ENCODE data around the gene RABEP2. TPM values are rescaled to one million over a fixed set of nuclear protein-coding genes. Genes with fewer than 3 reads are reported as not detected.

Gene RABEP2
- total RNA-seq, 1 donor from 2014 or later: 34.9 TPM

- H3K9me3 Mint-ChIP-seq (ENCODE audit: low read depth): no peaks in the 10 kb centered on the region
- H3K36me3 Mint-ChIP-seq (ENCODE audit: insufficient read depth): no peaks in the 10 kb centered on the region
- TF ChIP-seq, protein P1, sequence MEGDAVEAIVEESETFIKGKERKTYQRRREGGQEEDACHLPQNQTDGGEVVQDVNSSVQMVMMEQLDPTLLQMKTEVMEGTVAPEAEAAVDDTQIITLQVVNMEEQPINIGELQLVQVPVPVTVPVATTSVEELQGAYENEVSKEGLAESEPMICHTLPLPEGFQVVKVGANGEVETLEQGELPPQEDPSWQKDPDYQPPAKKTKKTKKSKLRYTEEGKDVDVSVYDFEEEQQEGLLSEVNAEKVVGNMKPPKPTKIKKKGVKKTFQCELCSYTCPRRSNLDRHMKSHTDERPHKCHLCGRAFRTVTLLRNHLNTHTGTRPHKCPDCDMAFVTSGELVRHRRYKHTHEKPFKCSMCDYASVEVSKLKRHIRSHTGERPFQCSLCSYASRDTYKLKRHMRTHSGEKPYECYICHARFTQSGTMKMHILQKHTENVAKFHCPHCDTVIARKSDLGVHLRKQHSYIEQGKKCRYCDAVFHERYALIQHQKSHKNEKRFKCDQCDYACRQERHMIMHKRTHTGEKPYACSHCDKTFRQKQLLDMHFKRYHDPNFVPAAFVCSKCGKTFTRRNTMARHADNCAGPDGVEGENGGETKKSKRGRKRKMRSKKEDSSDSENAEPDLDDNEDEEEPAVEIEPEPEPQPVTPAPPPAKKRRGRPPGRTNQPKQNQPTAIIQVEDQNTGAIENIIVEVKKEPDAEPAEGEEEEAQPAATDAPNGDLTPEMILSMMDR (IDR thresholded peaks at IDR 0.05; ENCODE audit: unreplicated experiment): no peak
- DNase-seq (ENCODE audit: low spot score, unreplicated experiment): no peak
- H3K4me1 Mint-ChIP-seq (ENCODE audit: low read depth): no peaks in the 10 kb centered on the region
- no peak overlapping the region for H3K27ac Mint-ChIP-seq
- H3K27me3 Mint-ChIP-seq: no peaks in the 10 kb centered on the region
- H3K4me3 Mint-ChIP-seq (ENCODE audit: low read depth): no peak overlapping the region
These were observed 22.1 kb downstream of the RABEP2 start for GRCh38 chr16:28902909-28903308.

GRCh38 chr16:28901862-28902261 lies 23.2 kb downstream of the RABEP2 start:
- no peaks in the 10 kb centered on the region for H3K4me1 Mint-ChIP-seq (ENCODE audit: low read depth)

GRCh38 chr16:28900601-28901000 lies 24.4 kb downstream of the RABEP2 start:
- DNase-seq (ENCODE audit: low spot score, unreplicated experiment): no peak
- Mint-ChIP-seq H3K36me3 (ENCODE audit: insufficient read depth) (no peaks in the 10 kb centered on the region), H3K9me3 (ENCODE audit: low read depth) (no peaks in the 10 kb centered on the region), H3K27me3 (no peaks in the 10 kb centered on the region), H3K4me1 (ENCODE audit: low read depth) (no peaks in the 10 kb centered on the region), H3K4me3 (ENCODE audit: low read depth) (no peak overlapping the region), H3K27ac (no peak overlapping the region)
- TF ChIP-seq, protein P1 (IDR thresholded peaks at IDR 0.05; ENCODE audit: unreplicated experiment): no peak

More at GRCh38 chr16:28901862-28902261, 23.2 kb downstream of the RABEP2 start:
- H3K27me3 Mint-ChIP-seq: no peaks in the 10 kb centered on the region
- TF ChIP-seq, protein P1 (IDR thresholded peaks at IDR 0.05; ENCODE audit: unreplicated experiment): no peak
- no peaks in the 10 kb centered on the region for H3K36me3 Mint-ChIP-seq (ENCODE audit: insufficient read depth)
- no peak overlapping the region for H3K27ac Mint-ChIP-seq
- H3K9me3 Mint-ChIP-seq (ENCODE audit: low read depth): no peaks in the 10 kb centered on the region
- no peak overlapping the region for H3K4me3 Mint-ChIP-seq (ENCODE audit: low read depth)
- DNase-seq (ENCODE audit: low spot score, unreplicated experiment): no peak

DNA sequence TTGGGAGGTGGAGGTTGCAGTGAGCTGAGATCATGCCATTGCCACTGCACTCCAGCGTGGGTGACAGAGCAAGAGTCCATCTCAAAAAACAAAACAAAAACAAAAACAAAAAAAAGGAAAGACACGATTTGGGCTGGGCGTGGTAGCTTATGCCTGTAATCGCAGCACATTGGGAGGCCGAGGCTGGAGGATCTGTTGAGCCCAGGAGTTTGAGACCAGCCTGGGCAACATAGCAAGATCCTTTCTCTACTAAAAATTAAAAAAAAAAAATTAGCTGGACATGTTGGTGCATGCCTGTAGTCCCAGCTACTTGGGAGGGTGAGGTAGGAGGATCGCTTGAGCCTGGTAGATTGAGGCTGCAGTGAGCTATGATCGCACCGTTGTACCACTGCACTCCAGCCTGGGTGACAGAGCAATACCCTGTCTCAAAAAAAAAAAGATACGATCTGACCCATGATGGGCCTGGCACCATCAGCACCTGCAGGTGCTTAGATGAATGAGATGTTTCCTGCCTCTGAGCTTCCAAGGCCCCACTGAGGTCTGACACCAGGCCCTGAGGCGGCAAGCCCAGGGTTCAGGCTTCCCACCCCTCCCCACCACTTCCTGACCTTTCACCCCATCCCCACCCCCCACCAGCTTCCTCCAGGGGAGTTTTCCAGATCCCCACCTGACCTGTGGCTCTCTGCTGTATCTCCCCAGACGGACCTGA lies 25.0 kb downstream of the RABEP2 start:
- TF ChIP-seq, protein P1 (IDR thresholded peaks at IDR 0.05; ENCODE audit: unreplicated experiment): no peak

GRCh38 chr16:28898942-28899341 lies 26.1 kb downstream of the RABEP2 start:
- Mint-ChIP-seq H3K4me3 (ENCODE audit: low read depth) (no peak overlapping the region), H3K4me1 (ENCODE audit: low read depth) (no peaks in the 10 kb centered on the region), H3K27ac (no peak overlapping the region), H3K27me3 (no peaks in the 10 kb centered on the region), H3K36me3 (ENCODE audit: insufficient read depth) (no peaks in the 10 kb centered on the region), H3K9me3 (ENCODE audit: low read depth) (no peaks in the 10 kb centered on the region)
- no peak for DNase-seq (ENCODE audit: low spot score, unreplicated experiment)
- TF ChIP-seq, protein P1 (IDR thresholded peaks at IDR 0.05; ENCODE audit: unreplicated experiment): no peak

More for the DNA sequence above, 25.0 kb downstream of the RABEP2 start:
- no peaks in the 10 kb centered on the region for H3K4me1 Mint-ChIP-seq (ENCODE audit: low read depth)
- DNase-seq (ENCODE audit: low spot score, unreplicated experiment): no peak
- no peak overlapping the region for H3K4me3 Mint-ChIP-seq (ENCODE audit: low read depth)
- H3K36me3 Mint-ChIP-seq (ENCODE audit: insufficient read depth): no peaks in the 10 kb centered on the region
- no peaks in the 10 kb centered on the region for H3K9me3 Mint-ChIP-seq (ENCODE audit: low read depth)
- no peak overlapping the region for H3K27ac Mint-ChIP-seq
- H3K27me3 Mint-ChIP-seq: no peaks in the 10 kb centered on the region

All from progenitor cell of endocrine pancreas (in vitro differentiated cells).